Mucosa of stomach (tissue), 1 donor: ENCODE results near the gene SCG3.

Experiments
- H3K27me3 ChIP-seq: one replicate; pipeline ENCODE4 v1.7.0; 2013; ENCODE audit warnings: mild to moderate bottlenecking, low read length; ENCODE audit not compliant: control insufficient read depth, insufficient read depth
- H3K36me3 ChIP-seq: one replicate; pipeline ENCODE4 v1.7.0; 2013; ENCODE audit warnings: low read length; ENCODE audit not compliant: control insufficient read depth, insufficient read depth
- H3K4me1 ChIP-seq: one replicate; pipeline ENCODE4 v1.7.0; 2013; ENCODE audit warnings: mild to moderate bottlenecking, low read length; ENCODE audit not compliant: control insufficient read depth, insufficient read depth
- H3K4me3 ChIP-seq: one replicate; pipeline ENCODE4 v1.7.0; 2013; ENCODE audit warnings: low read length
- H3K9ac ChIP-seq: one replicate; pipeline ENCODE4 v1.7.0; 2013; ENCODE audit warnings: mild to moderate bottlenecking, low read length, moderate library complexity
- H3K9me3 ChIP-seq: one replicate; pipeline ENCODE4 v1.7.0; 2013; ENCODE audit warnings: mild to moderate bottlenecking, low read length, moderate library complexity; ENCODE audit not compliant: control insufficient read depth
- donor health status: Pancreatic carcinoma.

SCG3 gene

DNA sequence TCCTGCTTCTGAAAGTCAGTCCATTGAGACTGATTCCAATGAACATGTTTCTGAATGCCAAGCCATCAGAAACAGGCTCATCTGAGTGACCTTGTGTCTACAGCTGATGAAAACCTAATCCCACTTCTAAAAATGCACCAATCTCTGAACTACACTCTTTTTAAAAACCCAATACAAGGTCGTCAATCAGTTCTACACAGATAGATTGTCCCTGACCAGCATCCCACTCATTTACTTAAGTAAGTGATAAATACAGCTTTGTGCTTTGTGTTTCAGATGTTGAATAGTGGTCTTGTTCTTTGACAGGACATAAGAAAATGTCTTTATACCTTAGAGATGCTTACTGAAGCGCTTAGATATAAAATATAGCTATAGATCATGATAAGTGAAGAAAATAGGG lies 20.2 kb upstream of the SCG3 start:
- H3K4me3 ChIP-seq = no peak overlapping the region
- H3K36me3 ChIP-seq = no peaks in the 10 kb centered on the region
- H3K27me3 ChIP-seq = no peaks in the 10 kb centered on the region
- H3K9me3 ChIP-seq = no peaks in the 10 kb centered on the region
- no peak overlapping the region for H3K9ac ChIP-seq
- H3K4me1 ChIP-seq = no peaks in the 10 kb centered on the region

DNA sequence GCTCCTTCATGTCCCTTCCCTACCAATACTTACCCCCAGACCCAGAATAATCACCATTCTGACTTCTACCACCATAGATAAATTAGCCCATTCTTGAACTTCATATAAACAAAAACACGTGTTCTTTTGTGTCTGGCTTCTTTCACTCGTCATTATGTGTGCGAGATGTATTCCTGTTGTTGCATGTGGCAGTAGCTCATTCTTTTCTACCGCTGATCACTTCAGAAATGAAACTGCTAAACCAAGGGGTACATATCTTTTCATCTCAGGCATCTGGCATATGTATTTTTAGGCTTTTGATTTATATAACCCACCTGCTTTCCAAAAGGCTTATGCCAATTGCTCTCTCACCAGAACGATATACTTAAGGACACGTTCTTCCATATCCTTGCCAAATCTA lies 13.8 kb upstream of the SCG3 start:
- H3K9ac ChIP-seq = no peak overlapping the region
- no peaks in the 10 kb centered on the region for H3K9me3 ChIP-seq
- no peaks in the 10 kb centered on the region for H3K4me1 ChIP-seq
- H3K4me3 ChIP-seq = no peak overlapping the region
- H3K36me3 ChIP-seq = no peaks in the 10 kb centered on the region
- peaks cover 6% of the 10 kb centered on the region for H3K27me3 ChIP-seq

DNA sequence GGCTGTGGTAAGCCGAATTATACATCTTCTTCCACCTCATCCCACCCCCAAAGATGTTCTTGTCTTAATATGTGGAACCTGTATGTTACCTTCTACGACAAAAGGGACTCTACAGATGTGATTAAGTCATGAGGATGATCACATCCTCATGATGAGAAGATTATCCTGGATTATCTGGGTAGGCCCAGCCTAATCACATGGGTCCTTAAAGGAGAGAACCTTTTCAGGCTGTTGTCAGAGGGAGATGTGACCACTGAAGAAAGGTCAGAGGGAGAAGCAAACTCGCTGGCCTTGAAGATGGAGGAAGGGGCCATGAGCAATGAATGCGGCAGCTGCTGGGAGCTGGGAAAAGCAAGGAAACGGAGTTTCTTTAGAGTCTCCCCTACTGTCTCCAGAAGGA lies 12.9 kb upstream of the SCG3 start:
- H3K27me3 ChIP-seq = peaks cover 6% of the 10 kb centered on the region
- no peaks in the 10 kb centered on the region for H3K36me3 ChIP-seq
- H3K9ac ChIP-seq = no peak overlapping the region
- no peak overlapping the region for H3K4me3 ChIP-seq
- no peaks in the 10 kb centered on the region for H3K9me3 ChIP-seq
- H3K4me1 ChIP-seq = no peaks in the 10 kb centered on the region

DNA sequence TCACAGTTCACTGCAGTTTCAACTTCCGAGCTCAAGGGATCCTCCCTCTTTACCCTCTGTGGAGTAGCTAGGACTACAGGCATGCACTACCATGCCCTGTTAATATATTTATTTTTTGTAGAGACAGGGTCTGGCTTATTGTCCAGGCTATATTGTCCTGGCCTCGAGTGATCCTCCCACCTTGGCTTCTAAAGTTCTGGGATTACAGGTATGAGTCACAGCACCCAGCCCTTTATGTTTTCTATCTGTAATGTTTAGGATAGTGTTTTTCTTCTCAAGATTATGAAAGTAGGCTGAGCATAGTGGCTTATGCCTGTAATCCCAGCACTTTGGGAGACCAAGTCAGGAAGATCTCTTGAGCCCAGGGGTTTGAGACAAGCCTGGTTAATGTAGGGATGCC lies 11.9 kb upstream of the SCG3 start:
- H3K27me3 ChIP-seq = peaks cover 6% of the 10 kb centered on the region
- H3K4me1 ChIP-seq = no peaks in the 10 kb centered on the region
- no peak overlapping the region for H3K4me3 ChIP-seq
- no peaks in the 10 kb centered on the region for H3K36me3 ChIP-seq
- no peaks in the 10 kb centered on the region for H3K9me3 ChIP-seq
- H3K9ac ChIP-seq = no peak overlapping the region

DNA sequence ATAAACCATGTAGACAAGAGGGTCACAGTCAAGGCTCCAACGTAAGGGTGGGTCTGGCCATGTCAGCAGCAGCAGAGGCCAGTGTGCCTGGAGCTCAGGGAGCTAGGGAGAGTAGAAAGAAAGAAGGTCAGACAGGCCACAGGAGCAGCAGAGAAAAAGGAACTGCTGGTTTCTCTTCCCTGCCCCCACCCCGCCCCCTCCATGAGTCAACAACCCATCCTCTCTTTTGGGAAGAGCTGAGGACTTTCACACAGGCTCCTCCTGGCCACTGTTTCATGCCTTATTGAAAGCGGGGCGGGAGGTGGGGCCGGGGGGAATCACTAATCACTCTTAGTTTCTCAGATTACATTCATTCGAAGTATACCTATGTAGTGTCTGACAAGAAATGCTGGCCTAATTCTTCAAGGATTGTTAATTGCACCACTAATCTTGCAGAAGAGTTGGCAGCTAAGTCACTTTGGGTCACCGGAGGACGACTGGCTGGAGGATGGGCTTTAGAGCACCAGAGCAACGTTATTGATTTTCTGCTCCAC lies 9.1 kb upstream of the SCG3 start:
- Histone ChIP-seq H3K27me3 (peaks cover 6% of the 10 kb centered on the region), H3K4me3 (no peak overlapping the region), H3K4me1 (no peaks in the 10 kb centered on the region), H3K9ac (no peak overlapping the region), H3K9me3 (no peaks in the 10 kb centered on the region), H3K36me3 (no peaks in the 10 kb centered on the region)

DNA sequence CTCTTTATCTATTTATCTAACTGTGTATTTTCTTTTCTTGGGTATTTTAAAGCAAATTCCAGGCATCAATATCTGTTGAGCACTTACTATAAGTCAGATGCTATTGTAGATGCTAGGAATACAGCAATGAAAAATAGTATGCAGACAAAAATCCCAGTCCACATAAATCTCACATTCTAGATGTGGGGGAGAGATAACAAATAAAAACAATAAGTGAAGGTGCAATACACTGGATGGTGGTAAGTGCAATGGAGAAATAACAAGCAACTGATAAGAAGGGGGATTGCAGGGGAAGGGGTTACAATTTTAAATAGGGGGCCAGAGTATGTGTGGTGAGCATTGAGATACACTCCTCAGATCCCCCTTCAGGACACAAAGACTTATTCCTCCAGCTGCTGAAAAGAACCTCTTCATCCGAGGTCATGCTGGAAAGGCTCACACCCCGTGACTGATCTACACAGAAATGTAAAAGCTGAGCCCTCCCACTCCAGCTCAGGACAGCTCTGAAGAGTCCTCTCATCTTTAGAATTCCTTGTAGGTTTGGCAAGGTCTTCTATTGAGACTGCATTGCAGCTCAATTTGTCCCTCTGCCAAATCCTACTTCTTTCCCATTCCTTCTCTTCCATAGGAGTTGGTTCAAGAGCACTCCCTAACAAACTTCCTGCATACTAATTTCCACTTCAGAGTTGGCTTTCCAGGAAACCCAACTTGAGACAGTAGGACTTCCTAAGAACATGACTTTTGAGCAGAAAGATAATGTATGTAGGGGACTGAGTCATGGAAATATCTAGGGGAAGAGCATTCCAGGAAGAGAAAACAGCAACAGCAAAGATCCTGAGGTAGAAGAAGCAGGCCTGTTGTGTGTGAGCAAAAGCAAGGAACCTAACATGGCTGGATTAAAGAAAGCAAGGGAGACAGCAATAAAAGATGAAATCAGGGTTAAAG lies 8.1 kb upstream of the SCG3 start:
- Histone ChIP-seq H3K27me3 (peaks cover 6% of the 10 kb centered on the region), H3K4me1 (no peaks in the 10 kb centered on the region), H3K9ac (no peak overlapping the region), H3K4me3 (no peak overlapping the region), H3K36me3 (no peaks in the 10 kb centered on the region), H3K9me3 (no peaks in the 10 kb centered on the region)

DNA sequence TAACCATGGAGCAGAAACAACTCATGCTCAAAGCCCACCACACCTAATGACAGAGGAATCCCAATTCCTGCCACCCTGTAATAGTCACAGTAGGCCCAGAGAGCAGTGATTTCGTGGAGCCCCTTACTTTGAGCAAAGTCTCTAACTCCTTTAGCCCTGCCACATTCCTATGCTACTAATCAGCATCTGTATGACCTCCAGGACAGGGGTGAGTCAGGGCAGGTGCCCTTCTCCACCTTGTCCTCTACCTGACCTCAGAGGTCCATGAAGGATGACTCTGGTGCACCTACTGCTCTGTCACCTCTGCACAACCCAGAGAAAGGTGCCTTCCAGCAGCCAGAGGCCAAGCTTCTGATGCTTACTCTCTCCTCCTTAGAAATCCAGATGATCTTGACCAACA lies 6.1 kb upstream of the SCG3 start:
- Histone ChIP-seq H3K9me3 (no peaks in the 10 kb centered on the region), H3K36me3 (no peaks in the 10 kb centered on the region), H3K4me1 (no peaks in the 10 kb centered on the region), H3K27me3 (peaks cover 6% of the 10 kb centered on the region), H3K9ac (no peak overlapping the region), H3K4me3 (no peak overlapping the region)

DNA sequence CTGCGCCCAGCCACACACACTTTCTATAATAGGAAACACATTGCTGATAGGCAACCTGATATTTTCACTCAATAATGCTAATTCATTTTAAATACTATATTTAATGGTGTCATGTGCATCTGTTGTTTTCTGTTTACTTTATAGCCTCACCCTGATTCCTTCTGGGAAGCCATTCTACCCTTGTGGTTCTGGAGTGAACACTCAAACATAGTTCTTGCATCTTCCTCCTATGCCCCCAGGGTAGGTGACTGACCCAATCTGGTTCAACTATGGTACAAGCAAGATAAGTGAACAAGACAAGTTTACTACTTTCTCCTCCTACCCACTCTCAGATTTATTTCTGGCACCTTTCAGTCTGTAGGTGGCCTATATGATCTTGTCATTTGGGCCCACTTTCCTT lies 4.3 kb upstream of the SCG3 start:
- H3K36me3 ChIP-seq = no peaks in the 10 kb centered on the region
- H3K27me3 ChIP-seq = peaks cover 7% of the 10 kb centered on the region
- peaks cover 4% of the 10 kb centered on the region for H3K4me1 ChIP-seq
- no peaks in the 10 kb centered on the region for H3K9me3 ChIP-seq
- H3K9ac ChIP-seq = no peak overlapping the region
- H3K4me3 ChIP-seq = no peak overlapping the region

DNA sequence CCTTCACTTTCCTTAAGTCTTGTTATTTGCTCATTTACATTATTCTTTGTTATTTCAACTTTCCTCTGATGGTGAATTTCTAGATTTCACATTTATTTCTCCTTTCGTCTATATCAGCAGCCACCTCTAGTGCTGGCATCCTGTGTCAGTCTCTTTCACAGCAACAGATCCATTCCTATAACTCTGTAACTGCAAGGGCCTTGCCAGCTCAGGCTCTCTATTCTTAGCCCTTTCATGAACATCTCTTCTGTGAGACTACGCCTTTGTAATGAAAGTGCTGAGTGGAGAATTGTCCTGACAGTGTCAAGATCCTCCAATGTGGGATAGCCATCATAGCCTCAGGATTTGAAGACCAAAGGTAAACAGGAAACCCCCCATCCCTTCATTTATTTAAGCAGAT lies 3.9 kb upstream of the SCG3 start:
- Histone ChIP-seq H3K9ac (no peak overlapping the region), H3K9me3 (no peaks in the 10 kb centered on the region), H3K4me1 (peaks cover 4% of the 10 kb centered on the region), H3K36me3 (no peaks in the 10 kb centered on the region), H3K4me3 (no peak overlapping the region), H3K27me3 (peaks cover 7% of the 10 kb centered on the region)

DNA sequence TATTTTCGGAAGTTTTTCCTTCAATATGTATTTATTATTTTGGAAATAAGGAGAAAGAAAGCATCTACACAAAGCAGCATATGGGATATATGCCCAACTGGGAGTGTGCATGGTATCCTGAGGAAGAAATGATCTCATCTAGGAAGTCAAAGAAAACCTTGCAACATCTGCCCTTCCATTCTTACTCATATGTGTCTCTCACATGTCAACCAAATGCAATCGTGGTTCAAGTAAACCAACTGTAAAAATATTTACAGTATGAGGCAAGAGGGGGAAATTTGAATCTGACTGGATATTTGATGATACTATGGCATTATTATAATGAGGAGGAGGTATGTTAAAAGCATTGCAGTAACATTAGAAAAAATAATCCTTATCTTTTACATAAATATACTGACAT lies 3.2 kb upstream of the SCG3 start:
- H3K9ac ChIP-seq = no peak overlapping the region
- H3K4me1 ChIP-seq = peaks cover 4% of the 10 kb centered on the region
- H3K4me3 ChIP-seq = no peak overlapping the region
- peaks cover 7% of the 10 kb centered on the region for H3K27me3 ChIP-seq
- H3K9me3 ChIP-seq = no peaks in the 10 kb centered on the region
- no peaks in the 10 kb centered on the region for H3K36me3 ChIP-seq

DNA sequence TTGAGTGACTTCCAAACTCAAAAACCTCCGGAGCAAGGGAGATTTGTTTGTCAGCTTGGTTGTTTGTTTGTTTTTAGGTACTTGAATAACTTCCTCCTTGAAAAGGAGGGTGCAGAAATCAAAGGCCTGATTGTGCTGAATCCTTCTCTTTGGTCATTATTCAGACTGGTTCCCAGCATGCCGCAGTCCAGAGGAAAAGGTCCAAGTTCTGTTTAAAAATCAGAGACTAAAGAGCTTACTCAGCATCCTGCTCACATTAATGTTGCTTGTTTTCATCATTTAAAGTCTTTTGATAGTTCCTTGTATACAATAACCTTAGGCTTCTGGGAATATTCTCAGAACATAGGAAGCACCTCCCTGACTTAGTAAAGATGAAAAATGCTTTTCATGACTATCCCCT lies 982 bp upstream of the SCG3 start:
- Histone ChIP-seq H3K9ac (no peak overlapping the region), H3K4me1 (peaks cover 4% of the 10 kb centered on the region), H3K27me3 (peaks cover 7% of the 10 kb centered on the region), H3K9me3 (no peaks in the 10 kb centered on the region), H3K4me3 (no peak overlapping the region), H3K36me3 (no peaks in the 10 kb centered on the region)

DNA sequence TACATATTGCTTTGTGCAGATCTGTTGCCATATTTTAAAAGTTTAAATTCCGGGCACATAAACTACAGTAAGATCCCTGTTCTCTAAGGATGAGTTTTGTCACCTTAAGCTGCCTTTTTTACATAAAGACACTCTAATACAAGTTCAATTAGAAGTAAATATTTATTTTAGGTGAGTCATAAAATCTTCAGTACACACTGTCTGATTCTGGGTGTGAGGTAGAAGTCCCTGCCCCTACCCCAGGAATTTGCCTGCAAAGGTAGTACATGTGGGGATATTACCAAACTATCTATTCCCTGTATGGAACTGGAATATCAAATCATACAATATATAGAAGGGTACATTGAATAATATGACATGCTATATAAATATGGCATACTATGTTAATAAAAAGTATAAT lies 6.3 kb downstream of the SCG3 start:
- H3K9me3 ChIP-seq = no peaks in the 10 kb centered on the region
- no peaks in the 10 kb centered on the region for H3K4me1 ChIP-seq
- no peaks in the 10 kb centered on the region for H3K36me3 ChIP-seq
- no peak overlapping the region for H3K4me3 ChIP-seq
- H3K9ac ChIP-seq = no peak overlapping the region
- H3K27me3 ChIP-seq = no peaks in the 10 kb centered on the region
